HS-27A (cell line): ENCODE results near the gene FAM50B.

Experiments
- DNase-seq: peaks from one replicate; pipeline ENCODE4 v3.0.0-alpha.2; 2012; ENCODE audit warnings: low read depth, missing footprints

Gene FAM50B

DNA sequence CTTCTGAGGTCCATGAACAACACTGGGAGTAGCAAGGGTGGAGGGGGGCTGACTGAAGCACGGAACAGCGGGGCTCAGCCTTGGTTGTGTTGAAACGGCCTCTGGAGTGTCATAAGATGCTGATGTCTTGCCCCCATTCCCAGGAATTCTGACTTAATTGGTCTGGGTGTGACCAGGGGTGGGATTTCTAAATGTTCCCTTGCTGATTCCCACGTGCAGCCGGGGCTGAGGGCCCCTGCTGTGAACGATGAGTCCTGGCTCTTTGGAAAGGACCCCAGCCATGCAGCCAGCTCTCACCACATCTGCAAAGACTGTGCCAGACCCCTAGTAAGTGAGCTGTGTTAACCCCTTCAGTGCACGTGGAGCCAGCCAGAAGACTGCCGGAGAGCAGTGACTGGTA lies 28.6 kb upstream of the FAM50B start:
- no peak for DNase-seq

DNA sequence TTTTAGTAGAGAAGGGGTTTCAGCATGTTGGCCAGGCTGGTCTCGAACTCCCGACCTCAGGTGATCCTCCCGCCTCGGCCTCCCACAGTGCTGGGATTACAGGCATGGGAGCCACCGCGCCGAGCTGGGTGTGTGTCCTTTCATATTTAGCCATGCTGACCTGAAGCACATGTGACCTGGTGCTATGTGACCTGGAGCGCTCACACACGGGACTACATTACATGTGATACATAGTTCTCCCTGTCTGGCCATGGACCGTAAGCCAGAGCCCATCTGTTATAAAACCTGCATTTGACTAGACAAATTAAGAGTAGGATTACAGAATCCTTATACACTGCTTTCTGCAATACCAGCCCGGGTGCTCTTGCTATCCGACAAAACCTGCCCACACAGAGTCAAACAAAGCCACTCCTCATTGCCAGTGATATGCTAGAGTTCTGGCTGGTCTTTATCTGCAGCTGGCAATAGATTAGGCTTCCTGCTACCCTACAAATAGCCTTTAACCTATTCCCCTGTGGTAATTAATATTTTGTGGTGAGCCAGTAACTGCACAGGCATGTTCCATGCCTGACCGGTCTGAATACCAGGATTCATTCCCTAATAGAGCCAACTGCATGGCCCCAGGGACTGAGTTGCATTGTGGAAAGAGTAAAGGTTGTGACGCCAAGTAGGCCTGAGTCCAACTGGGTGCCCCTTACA lies 26.3 kb upstream of the FAM50B start:
- DNase-seq: no peak

- no peak for DNase-seq
These were observed 25.5 kb upstream of the FAM50B start for GRCh38 chr6:3823671-3824070.

DNA sequence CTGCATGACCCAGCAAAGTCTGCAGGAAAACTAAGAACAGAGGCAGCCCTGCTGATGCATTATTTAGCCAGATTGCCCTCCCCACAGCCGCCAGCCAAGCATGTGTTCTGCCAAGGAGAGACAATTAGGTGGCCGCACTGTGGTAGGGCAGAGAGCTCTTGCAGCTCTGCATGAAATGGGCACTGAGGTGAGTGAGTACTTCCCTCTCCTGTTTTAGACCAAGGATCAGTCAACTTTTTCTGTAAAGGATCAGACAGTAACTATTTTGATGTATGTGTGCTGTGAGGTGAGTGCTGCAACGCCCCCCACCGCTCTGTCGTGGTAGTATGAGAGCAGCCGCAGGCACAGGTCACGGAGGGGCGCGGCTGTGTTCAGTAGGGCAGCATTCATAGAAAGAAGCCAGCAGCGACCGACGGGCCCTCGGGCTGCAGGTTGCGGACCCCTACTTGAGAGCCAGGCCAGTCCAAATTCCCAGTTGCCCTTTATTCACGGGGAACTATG lies 23.8 kb upstream of the FAM50B start:
- DNase-seq: no peak

GRCh38 chr6:3825851-3826581 lies 23.2 kb upstream of the FAM50B start:
- peak; percentile 78 for DNase-seq

GRCh38 chr6:3829285-3829684 lies 19.9 kb upstream of the FAM50B start:
- DNase-seq: no peak

GRCh38 chr6:3830806-3831205 lies 18.4 kb upstream of the FAM50B start:
- DNase-seq: no peak

GRCh38 chr6:3831761-3832530 lies 17.2 kb upstream of the FAM50B start:
- DNase-seq: no peak

DNA sequence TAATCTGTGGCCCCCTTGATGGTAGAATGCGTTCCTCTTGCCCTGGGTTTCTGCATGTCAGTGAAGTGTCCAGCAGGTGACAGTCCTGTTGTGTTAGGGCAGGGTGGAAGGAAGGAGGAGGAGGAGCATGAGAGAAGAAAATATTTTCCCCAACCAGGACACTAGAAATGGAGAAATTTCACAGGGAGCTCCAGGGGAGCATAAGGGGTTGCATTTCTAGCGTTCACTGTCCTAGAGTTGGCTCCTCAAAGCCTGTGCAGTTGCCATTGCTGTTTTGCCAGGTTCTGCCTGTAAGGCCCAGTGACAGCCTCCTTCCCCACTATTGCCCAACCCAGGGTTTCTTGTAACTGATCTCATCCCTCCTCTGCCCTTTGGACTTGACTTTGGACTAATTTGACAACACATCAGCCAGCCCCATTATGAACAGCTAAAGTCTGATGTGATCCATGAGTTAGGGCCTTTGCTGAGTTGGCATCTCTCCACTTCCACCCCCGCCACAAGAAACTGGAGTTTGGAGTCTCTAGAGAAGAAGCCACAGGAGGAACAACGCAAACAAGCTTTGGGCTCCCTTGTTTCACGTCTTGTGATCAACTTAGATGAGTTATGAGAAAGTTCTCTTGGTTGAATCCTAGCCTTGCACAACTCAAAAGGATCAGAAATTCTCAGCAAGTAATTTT lies 14.0 kb upstream of the FAM50B start:
- DNase-seq: no peak

DNA sequence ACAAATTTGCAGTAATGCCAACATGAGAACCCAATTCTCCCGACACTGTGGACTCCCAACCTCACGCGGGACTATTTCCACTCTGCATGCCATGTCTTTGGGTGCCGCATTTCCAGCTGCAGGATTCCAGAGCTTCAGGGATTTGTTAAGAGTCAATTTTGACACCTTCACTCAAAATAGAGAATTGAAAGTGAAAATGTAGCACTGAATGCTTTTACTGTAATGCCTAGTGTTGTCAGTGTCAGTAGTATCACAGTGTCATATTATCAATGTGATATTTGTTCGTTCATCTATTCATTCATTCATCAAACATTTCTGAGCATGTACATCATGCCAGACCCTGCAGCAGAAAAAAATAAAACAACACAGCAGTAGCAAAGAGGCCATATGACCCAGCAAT lies 13.4 kb upstream of the FAM50B start:
- DNase-seq: no peak

GRCh38 chr6:3836566-3836965 lies 12.6 kb upstream of the FAM50B start:
- no peak for DNase-seq

DNA sequence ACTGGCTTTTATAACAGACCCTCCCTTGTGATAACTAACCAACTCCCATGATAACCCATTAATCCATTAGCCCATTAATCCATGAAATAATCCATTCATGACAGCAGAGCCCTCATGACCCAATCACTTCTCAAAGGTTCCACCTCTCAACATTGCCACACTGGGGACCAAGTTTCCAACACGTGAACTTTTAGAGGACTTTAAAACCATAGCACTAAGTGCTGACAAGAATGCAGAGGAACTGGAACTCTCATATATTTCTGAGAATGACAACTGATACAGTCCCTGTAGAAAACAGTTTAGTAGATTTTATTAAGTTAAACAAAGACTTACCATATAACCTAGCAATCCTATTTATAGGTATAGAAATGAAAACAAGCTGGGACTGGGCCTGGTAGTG lies 11.4 kb upstream of the FAM50B start:
- DNase-seq: no peak

DNA sequence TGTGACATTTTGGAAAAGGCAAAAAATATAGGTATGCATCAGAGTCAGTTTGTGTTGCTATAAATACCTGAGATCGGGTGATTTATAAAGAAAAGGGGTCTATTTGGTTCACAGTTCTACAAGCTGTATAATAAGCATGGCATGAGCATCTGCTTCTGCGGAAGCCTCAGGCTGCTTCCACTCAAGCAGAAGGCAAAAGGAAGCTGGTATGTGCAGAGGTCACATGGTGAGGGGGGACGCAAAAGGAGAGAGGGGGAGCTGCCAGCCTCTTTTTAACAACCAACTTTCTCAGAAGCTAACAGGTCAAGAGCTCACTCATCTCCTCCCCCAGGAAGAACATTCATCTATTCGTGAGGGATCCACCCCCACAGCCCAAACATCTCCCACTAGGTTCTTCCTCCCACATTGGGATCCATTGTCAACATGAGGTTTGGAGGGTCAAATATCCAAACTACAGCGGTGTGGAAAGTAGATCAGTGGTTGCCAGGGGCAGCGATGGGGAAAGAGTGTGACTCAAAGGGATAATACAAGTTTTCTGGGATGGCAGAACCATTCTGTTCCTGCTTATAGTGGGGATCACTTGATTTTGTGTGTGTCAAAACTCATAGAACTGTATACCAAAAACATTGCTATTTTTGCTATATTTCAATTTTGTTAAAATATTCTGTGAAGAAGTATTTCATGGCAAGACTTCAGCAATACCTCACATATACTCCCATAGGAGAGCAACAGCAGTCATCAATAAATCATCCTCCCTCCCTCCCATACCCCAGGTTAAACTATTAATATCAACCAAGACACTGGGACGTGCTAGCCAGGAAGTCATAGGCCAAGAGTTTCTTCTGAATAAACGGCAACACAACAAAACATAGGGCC lies 9.9 kb upstream of the FAM50B start:
- DNase-seq: no peak

- no peak for DNase-seq
These were observed 8.1 kb upstream of the FAM50B start for GRCh38 chr6:3841066-3841454.

- no peak for DNase-seq
These were observed 7.2 kb upstream of the FAM50B start for GRCh38 chr6:3841711-3842565.

GRCh38 chr6:3843379-3844096 lies 5.6 kb upstream of the FAM50B start:
- no peak for DNase-seq

DNA sequence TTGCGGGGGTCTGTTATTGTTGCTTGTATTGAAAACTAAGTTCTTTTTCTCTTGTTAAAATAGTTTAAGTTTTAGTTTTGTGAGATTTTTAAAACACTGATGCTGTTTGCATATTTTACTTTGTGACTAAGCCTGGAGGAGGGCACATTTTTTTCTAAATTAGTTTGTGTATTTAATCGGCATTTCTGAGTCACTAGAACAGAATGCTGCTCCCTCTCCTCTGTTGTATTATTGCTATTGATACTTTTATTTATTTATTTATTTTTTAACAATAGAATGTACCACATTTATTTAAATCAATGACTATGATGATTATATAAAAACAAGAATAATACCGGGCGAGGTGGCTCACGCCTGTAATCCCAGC lies 5.1 kb upstream of the FAM50B start:
- peak; percentile 39 for DNase-seq

- no peak for DNase-seq
These were observed 1.7 kb upstream of the FAM50B start for GRCh38 chr6:3847521-3847920.

DNA sequence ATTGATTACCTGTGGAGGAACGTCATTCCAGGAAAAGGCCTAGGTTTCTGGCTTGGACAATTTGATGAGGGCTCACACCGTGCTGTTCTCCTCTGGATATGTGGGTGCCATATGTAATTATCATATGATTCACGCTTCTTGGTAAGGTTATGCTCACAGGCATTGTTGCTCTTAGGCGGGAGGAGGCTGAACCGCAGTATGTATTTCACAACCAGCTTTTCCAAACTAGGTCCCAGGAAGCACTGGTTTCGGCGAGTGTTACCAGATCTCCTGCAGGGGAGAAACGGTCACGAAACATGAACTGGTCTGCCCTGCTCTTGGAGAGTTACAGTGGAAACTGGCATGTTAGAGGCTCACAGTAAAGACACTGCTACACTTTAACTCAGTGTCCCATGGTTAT lies 793 bp upstream of the FAM50B start:
- no peak for DNase-seq
